Measurements from ENCODE around the gene BDP1.
A peak's percentile ranks its signal among the peaks of the same experiment; 100 is the strongest.
"Not testable (repeated sequence)": the region's sequence is repeated elsewhere in the genome, so short reads cannot be mapped to it uniquely, and the experiment has no call there.

BDP1 gene

GRCh38 chr5:71452876-71453275, 2.6 kb upstream of the BDP1 start:
- DNase-seq = no peak
- no peak for TF ChIP-seq GATA1 (IDR thresholded peaks at IDR 0.05; ENCODE audit: low read depth, low read length)
- TF ChIP-seq POLR2A (IDR thresholded peaks at IDR 0.05; ENCODE audit: low read length) = no peak

GRCh38 chr5:71454913-71455312, 538 bp upstream of the BDP1 start:
- DNase-seq = peak in 1 of 2 experiments; percentile 35
- no peak for TF ChIP-seq POLR2A (IDR thresholded peaks at IDR 0.05; ENCODE audit: low read length)
- TF ChIP-seq GATA1 (IDR thresholded peaks at IDR 0.05; ENCODE audit: low read depth, low read length) = no peak

GRCh38 chr5:71456362-71456743, 902 bp downstream of the BDP1 start:
- DNase-seq = peak in 1 of 2 experiments; percentile 49
- TF ChIP-seq POLR2A (IDR thresholded peaks at IDR 0.05; ENCODE audit: low read length) (no peak), GATA1 (IDR thresholded peaks at IDR 0.05; ENCODE audit: low read depth, low read length) (no peak)

- TF ChIP-seq GATA1 (IDR thresholded peaks at IDR 0.05; ENCODE audit: low read depth, low read length) (no peak), POLR2A (IDR thresholded peaks at IDR 0.05; ENCODE audit: low read length) (no peak)
- DNase-seq = no peak
Measured at GRCh38 chr5:71457106-71457505, 1.7 kb downstream of the BDP1 start.

GRCh38 chr5:71460693-71461092, 5.2 kb downstream of the BDP1 start:
- no peak for DNase-seq
- no peak for TF ChIP-seq GATA1 (IDR thresholded peaks at IDR 0.05; ENCODE audit: low read depth, low read length)
- no peak for TF ChIP-seq POLR2A (IDR thresholded peaks at IDR 0.05; ENCODE audit: low read length)

GRCh38 chr5:71461360-71461759, 5.9 kb downstream of the BDP1 start:
- TF ChIP-seq GATA1 (IDR thresholded peaks at IDR 0.05; ENCODE audit: low read depth, low read length) = no peak
- TF ChIP-seq POLR2A (IDR thresholded peaks at IDR 0.05; ENCODE audit: low read length) = no peak
- peak; percentile 9 to 50 for DNase-seq

GRCh38 chr5:71471193-71471592, 15.7 kb downstream of the BDP1 start:
- no peak for TF ChIP-seq POLR2A (IDR thresholded peaks at IDR 0.05; ENCODE audit: low read length)
- TF ChIP-seq GATA1 (IDR thresholded peaks at IDR 0.05; ENCODE audit: low read depth, low read length) = no peak
- DNase-seq = no peak

GRCh38 chr5:71475788-71476384, 20.4 kb downstream of the BDP1 start:
- no peak for TF ChIP-seq POLR2A (IDR thresholded peaks at IDR 0.05; ENCODE audit: low read length)
- TF ChIP-seq GATA1 (IDR thresholded peaks at IDR 0.05; ENCODE audit: low read depth, low read length) = no peak
- peak; percentile 5 to 23 for DNase-seq

GRCh38 chr5:71481441-71481840, 26.0 kb downstream of the BDP1 start:
- DNase-seq = no peak
- no peak for TF ChIP-seq POLR2A (IDR thresholded peaks at IDR 0.05; ENCODE audit: low read length)
- TF ChIP-seq GATA1 (IDR thresholded peaks at IDR 0.05; ENCODE audit: low read depth, low read length) = no peak

- no peak for TF ChIP-seq GATA1 (IDR thresholded peaks at IDR 0.05; ENCODE audit: low read depth, low read length)
- no peak for TF ChIP-seq POLR2A (IDR thresholded peaks at IDR 0.05; ENCODE audit: low read length)
- no peak for DNase-seq
Measured at GRCh38 chr5:71482132-71482531, 26.7 kb downstream of the BDP1 start.

GRCh38 chr5:71483355-71483754, 27.9 kb downstream of the BDP1 start:
- DNase-seq = no peak
- no peak for TF ChIP-seq POLR2A (IDR thresholded peaks at IDR 0.05; ENCODE audit: low read length)
- no peak for TF ChIP-seq GATA1 (IDR thresholded peaks at IDR 0.05; ENCODE audit: low read depth, low read length)

GRCh38 chr5:71492817-71493615, 37.6 kb downstream of the BDP1 start:
- TF ChIP-seq GATA1 (IDR thresholded peaks at IDR 0.05; ENCODE audit: low read depth, low read length) (no peak), POLR2A (IDR thresholded peaks at IDR 0.05; ENCODE audit: low read length) (no peak)
- peak; percentile 13 to 51 for DNase-seq

GRCh38 chr5:71494202-71494601, 38.8 kb downstream of the BDP1 start:
- not testable (repeated sequence) for DNase-seq

GRCh38 chr5:71498756-71499155, 43.3 kb downstream of the BDP1 start:
- not testable (repeated sequence) for DNase-seq

GRCh38 chr5:71503536-71503935, 48.1 kb downstream of the BDP1 start:
- TF ChIP-seq POLR2A (IDR thresholded peaks at IDR 0.05; ENCODE audit: low read length) (no peak), GATA1 (IDR thresholded peaks at IDR 0.05; ENCODE audit: low read depth, low read length) (no peak)
- DNase-seq = no peak

Measured in erythroblast (primary cell).